Posterior cingulate gyrus (tissue), 11 donors: Measurements from ENCODE around the gene BRPF1.

Experiments
- DNase-seq, 10 donors: peaks; one replicate each; pipeline versions ENCODE4 v3.0.0 to v3.0.0-alpha.2; 2020 to 2021; ENCODE audit warnings: mixed read lengths in 3 of 10
- intact Hi-C: fragments of 100-400 bp; cut with DNase I; formaldehyde crosslinking; loops from one replicate; pipeline ENCODE4 v1.15.1; 2023

BRPF1 gene

GRCh38 chr3:9701711-9702110, 29.8 kb upstream of the BRPF1 start:
- intact Hi-C loops = no loop called here
- DNase-seq = peak in 2 of 10 donors; percentile 16 to 50

DNA sequence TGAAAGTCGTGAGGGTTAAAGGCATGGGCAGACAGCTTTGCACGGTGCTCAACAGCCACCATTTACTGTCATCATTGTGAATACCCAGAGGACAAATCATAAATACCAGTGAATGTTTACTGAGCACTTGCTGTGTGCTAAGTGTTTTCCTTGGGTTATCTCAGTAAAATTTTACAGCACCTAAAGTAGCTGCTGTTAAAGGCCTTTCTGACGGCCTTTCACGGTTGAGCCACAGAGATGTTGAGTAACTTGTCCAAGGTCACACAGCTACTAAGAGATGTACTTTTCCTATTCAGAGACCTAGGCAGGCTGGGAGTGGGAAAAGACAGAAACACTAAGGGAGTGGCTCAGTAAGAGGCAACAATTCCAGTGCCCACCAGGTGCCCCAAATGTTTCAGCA, 28.3 kb upstream of the BRPF1 start:
- intact Hi-C loops = no loop called here
- peak in 1 of 10 donors; percentile 5 for DNase-seq

GRCh38 chr3:9703736-9704346, 27.7 kb upstream of the BRPF1 start, which contains the start of gene CPNE9:
TSS of gene CPNE9 (plus strand) at chr3:9703833. CDS start at chr3:9703997, 164 bp downstream.
- intact Hi-C loops = no loop called here
- peak in 3 of 10 donors; percentile 78 to 86 (median 82) for DNase-seq

- DNase-seq = peak in 7 of 10 donors; percentile 17 to 91 (median 52)
These were observed 26.9 kb upstream of the BRPF1 start for GRCh38 chr3:9704347-9705322.

GRCh38 chr3:9710174-9710739, 21.3 kb upstream of the BRPF1 start:
- no peak for DNase-seq
- intact Hi-C loops = no loop called here

More at GRCh38 chr3:9704347-9705322, 26.9 kb upstream of the BRPF1 start:
- intact Hi-C loops = no loop called here

- no peak for DNase-seq
- intact Hi-C loops = no loop called here
These were observed 19.1 kb upstream of the BRPF1 start for GRCh38 chr3:9712415-9712814.

DNA sequence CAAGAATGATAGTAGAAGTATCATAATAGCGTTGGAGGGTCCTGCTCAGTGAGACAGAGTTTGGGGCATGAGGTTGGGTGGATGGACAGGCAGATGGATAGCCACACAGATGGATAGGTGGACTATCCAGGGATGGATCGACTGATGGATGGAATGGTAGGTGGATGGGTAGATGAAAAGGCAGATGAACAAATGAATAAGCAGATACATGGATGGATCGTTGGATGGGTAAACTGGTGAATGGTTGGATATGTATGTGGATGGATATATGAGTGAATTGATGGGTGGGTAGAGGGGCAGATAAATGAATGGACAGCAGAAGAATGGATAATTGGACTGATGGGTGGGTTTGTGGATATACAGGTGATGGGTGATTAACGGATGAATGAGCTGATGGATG, 18.4 kb upstream of the BRPF1 start:
- intact Hi-C loops = no loop called here
- DNase-seq = no peak

GRCh38 chr3:9715136-9715535, 16.4 kb upstream of the BRPF1 start:
- intact Hi-C loops = no loop called here

DNA sequence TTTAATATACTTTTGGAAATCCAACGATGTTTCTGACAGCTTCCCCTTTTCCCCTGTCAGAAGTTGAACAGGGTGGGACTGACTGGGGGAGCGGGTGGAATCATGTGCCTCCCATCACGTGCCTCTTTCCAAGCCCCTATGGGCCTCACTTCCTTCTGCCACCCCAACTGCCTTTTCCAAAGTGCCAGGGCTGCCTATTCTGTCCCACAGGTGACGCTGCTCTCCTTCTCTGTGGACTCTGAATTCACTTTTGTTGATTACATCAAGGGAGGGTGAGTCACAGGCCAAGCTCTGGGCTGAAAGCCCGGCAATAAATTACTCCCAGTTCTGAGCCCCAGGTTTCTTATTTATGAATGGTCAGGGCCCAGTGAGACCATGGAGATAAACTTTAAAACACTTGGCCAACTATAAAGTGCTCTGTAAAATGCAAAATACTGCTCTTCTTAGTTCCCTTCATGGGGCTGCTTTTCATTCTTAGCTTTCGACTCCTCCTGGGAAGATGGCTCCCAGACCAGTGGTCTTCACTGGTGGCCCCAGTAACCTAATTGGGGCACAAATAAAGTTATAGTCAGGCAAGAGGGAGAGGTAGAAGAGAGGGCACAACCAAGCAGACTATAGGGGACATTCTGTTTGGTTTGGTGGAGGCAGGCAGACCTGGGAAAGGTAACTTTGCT, 15.6 kb upstream of the BRPF1 start:
- intact Hi-C loops = no loop called here
- DNase-seq = peak in 4 of 10 donors; percentile 29 to 88 (median 44)

More at GRCh38 chr3:9715136-9715535, 16.4 kb upstream of the BRPF1 start:
- no peak for DNase-seq

DNA sequence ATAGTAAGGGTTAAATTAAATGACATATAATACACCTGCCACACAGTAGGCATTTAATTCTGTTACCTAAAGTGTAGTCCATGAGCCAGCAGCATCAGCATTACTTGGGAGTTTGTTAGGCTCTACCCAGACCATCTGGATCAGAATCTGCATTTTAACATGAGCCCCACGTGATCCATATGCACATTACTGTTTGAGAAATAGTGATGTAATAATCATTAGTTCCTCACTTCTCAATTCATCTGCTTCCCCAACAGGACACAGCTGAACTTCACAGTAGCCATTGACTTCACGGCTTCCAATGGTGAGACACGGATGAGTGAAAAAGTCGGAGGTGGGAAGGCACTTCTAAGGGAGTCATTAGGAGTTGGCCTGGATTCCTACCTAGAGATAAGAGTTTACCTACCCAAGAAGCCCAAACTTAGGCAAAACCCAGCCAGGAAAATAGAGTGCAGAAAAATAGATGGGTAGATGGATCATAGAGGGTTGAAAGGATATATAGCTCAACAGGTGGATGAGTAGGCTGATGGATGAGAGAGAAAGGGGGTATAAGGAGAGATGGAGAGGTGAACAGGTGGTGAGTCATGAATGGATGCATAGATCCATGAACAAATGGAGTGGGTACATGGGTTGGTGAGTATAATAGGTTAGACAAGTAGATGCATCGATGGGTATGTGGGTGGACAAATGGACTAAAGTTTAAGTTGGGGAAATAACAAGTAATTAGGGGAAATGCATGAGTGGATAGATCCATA, 14.6 kb upstream of the BRPF1 start:
- DNase-seq = no peak
- intact Hi-C loops = no loop called here

DNA sequence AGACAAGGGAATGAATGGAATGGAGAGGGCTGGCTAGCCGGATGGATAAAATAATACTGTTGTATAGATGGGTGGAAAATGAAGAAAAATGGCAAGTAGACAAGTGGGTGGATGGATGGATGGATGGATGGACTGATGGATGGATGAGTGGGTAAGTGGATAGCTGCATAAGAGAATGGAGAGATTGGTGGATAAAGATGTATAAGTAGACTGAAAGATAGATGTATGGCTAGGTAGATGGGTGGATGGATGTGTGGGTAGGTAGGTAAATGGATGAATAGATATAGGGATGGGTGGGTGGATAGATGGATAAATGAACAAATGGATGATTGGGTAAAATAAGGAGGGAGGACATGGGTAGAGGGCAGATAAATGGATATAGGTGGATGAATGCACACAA, 14.0 kb upstream of the BRPF1 start:
- DNase-seq = no peak
- intact Hi-C loops = no loop called here

DNA sequence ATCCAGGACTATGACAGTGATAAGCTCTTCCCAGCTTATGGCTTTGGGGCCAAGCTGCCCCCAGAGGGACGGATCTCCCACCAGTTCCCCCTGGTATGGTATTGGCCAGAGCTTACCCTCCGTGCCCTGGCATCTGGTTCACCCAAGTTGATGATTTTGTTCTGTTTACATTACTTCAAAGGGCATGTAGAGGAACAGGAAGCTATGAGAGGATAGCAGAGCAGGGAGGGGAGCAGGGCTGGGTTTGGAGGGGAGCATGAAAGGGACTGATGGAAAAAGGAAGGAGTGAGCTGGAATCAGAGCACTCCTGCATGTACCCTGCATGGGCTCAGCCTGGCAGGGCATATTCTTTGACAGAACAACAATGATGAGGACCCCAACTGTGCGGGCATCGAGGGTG, 13.4 kb upstream of the BRPF1 start:
- intact Hi-C loops = no loop called here
- no peak for DNase-seq

DNA sequence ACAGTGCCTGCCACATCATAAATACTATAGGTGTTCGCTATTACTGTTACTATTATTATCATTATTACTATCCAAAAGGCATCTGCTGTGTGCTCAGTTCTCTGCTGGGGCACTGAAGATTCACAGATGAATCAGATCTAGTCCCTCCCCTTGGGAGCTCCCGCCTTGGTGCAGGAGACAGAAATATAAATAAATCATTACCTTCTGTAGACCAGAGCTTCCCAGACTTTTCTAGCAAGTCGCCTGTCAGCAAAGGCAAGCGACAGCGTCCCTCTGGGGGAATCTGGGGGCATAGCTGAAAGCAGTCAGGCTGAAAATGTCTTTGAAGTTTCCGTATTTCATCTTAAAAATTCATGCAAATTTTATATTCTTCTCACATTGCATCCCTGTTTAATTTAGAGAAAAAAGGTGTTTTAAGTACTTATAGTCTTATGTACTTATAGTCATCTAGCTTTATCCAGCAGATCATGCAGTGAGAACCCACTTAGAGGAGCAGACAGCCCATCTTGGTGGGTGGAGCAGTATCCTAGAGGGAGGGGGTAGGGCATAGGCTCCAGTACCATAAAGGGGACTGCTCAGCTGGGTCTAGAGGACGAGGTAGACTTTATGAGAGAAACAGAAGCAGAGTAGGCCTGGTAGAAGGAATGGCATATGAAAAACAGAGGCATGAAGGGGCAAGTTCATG, 10.4 kb upstream of the BRPF1 start:
- intact Hi-C loops = no loop called here
- no peak for DNase-seq

DNA sequence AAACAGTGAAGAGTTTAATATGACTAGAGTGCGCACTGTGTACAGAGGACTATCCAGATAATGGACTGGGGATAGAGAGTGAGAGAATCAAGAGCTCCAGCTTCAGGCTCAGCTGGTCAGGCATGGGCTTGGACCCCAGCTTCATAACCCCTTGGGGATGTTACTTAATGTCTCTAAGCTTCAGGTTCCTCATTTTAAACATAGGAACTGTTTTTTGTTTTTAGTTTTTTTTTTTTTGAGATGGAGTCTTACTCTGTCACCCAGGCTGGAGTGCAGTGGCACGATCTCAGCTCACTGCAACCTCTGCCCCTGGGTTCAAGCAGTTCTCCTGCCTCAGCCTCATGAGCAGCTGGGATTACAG, 9.9 kb upstream of the BRPF1 start:
- DNase-seq = no peak
- intact Hi-C loops = no loop called here

DNA sequence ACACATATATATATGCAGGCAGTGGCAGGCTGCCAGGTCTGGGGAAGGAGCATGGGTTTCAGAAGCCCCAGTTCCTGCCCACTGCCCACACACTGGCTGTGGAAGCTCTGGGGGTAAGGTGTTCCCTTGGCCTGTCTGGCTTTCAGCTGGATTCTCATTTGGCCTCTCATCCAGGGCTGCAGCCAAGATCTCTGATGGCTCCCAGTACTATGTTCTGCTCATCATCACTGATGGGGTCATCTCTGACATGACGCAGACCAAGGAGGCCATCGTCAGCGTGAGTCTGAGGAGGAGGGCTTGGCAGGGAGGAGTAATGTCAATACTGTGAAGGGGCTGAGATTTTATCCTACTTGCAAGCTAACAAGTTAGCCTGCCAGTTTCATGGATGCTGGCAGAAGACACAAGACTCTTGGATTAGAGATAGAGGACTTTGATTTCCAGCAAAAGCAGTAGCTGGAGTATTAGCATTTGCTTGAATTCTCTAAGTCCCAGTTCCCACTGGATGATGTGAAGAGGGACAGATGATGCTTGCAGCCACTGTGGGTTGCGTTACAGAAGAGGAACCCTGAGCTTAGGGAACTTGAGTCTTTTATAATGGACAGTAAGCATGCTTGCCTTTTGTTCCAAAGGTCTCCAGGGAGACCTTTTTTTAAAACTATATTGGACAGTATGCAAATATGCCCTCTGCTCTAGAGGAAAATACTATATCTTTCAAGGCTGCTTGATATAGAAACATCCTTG, 5.6 kb upstream of the BRPF1 start:
- DNase-seq = no peak
- intact Hi-C loops = no loop called here

DNA sequence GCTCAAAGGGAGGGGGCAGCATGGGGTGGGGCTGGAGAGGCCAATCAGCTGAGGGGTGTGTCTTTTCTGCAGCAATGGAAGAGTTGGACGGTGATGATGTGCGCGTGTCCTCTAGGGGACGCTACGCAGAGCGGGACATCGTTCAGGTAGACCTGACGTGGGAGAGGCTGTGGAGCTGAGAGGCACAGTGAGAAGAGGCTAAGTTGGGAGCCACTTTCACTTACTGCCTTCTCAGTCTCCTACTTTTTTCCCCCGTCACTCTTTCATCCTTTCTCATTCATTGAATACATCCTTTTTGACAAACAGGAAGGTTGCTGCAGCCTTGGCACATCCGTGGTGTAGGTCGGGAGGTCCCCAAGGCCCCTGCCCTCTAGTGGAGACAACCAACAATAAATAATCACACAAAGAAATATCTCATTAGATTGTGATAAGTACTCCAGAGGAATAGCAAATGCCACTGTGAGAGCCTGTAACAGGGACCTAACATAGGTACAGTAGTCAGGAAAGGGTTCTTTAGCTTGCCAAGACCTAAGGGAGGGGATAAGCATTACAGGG, 4.4 kb upstream of the BRPF1 start:
- intact Hi-C loops = no loop called here
- DNase-seq = no peak

- intact Hi-C loops = no loop called here
- no peak for DNase-seq
These were observed 3.8 kb upstream of the BRPF1 start for GRCh38 chr3:9727743-9728142.

DNA sequence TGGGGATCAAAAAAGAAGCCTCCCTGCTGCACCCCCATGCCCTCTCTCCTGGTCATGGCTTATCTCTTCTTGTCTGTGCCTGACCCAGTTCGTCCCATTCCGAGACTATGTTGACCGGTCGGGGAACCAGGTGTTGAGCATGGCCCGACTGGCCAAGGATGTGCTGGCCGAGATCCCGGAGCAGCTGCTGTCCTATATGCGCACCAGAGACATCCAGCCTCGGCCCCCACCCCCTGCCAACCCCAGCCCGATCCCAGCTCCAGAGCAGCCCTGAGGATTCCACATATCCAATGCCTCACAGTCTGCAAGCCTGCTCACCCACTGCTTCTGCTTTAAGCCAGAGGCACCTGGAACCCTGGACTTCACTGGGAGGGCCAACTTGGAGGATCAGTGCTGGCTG, 2.1 kb upstream of the BRPF1 start:
- intact Hi-C loops = no loop called here
- no peak for DNase-seq
